Neural progenitor cell (in vitro differentiated cells): Measurements from ENCODE around the gene B3GNT2. TPM values are rescaled to one million over a fixed set of nuclear protein-coding genes. Genes with fewer than 3 reads are reported as not detected.

ENCODE experiments used
- DNase-seq: peaks from one replicate; pipeline ENCODE4 v3.0.0-alpha.2; 2016; ENCODE audit warnings: low spot score
- H2AFZ ChIP-seq: fragments of 200-600 bp; sonication (generic); replicated peaks from 2 replicates; pipeline ENCODE4 v1.6.1; 2016; ENCODE audit warnings: antibody characterized with exemption
- H3F3A ChIP-seq: fragments of 200-600 bp; sonication (generic); 2 replicates; pipeline ENCODE4 v1.6.1; 2016; ENCODE audit warnings: antibody characterized with exemption, low read depth
- H3K27ac ChIP-seq: fragments of 200-600 bp; sonication (generic); 2 replicates; pipeline ENCODE4 v1.5.1; 2016; ENCODE audit warnings: mild to moderate bottlenecking
- H3K27me3 ChIP-seq: fragments of 200-600 bp; sonication (generic); 2 replicates; pipeline ENCODE4 v1.6.1; 2016; ENCODE audit warnings: mild to moderate bottlenecking, moderate library complexity
- H3K36me3 ChIP-seq: fragments of 200-600 bp; sonication (generic); 2 replicates; pipeline ENCODE4 v1.5.1; 2016
- H3K4me1 ChIP-seq: fragments of 200-600 bp; sonication (generic); 2 replicates; pipeline ENCODE4 v1.6.1; 2016; ENCODE audit warnings: mixed run types
- H3K4me2 ChIP-seq: fragments of 200-600 bp; sonication (generic); 2 replicates; pipeline ENCODE4 v1.6.1; 2016
- H3K4me3 ChIP-seq: fragments of 200-600 bp; sonication (generic); 2 replicates; pipeline ENCODE4 v1.5.1; 2016
- H3K79me2 ChIP-seq: fragments of 200-600 bp; sonication (generic); 2 replicates; pipeline ENCODE4 v1.6.1; 2016; ENCODE audit warnings: low read depth
- H3K9ac ChIP-seq: fragments of 200-600 bp; sonication (generic); 2 replicates; pipeline ENCODE4 v1.6.1; 2016
- H3K9me3 ChIP-seq: fragments of 200-600 bp; sonication (generic); 2 replicates; pipeline ENCODE4 v1.5.1; 2016; ENCODE audit warnings: low read depth
- H4K20me1 ChIP-seq: fragments of 200-600 bp; sonication (generic); 2 replicates; pipeline ENCODE4 v1.6.1; 2016; ENCODE audit warnings: low read depth
- H3K27ac Mint-ChIP-seq: 3 replicates; pipeline ENCODE4 v1.8.0; 2021; ENCODE audit warnings: mixed read lengths
- H3K27me3 Mint-ChIP-seq: 2 replicates; pipeline ENCODE4 v1.8.0; 2022; ENCODE audit warnings: low read depth, mild to moderate bottlenecking, inconsistent platforms, moderate library complexity, mixed read lengths; ENCODE audit not compliant: insufficient read depth
- H3K36me3 Mint-ChIP-seq: 3 replicates; pipeline ENCODE4 v1.8.0; 2021; ENCODE audit warnings: mixed read lengths
- H3K4me1 Mint-ChIP-seq: 3 replicates; pipeline ENCODE4 v1.8.0; 2021; ENCODE audit warnings: mixed read lengths
- H3K4me3 Mint-ChIP-seq: 3 replicates; pipeline ENCODE4 v1.8.0; 2021; ENCODE audit warnings: mild to moderate bottlenecking, moderate library complexity, mixed read lengths
- H3K9me3 Mint-ChIP-seq: 3 replicates; pipeline ENCODE4 v1.8.0; 2020; ENCODE audit warnings: mixed read lengths
- EZH2 ChIP-seq: fragments of 200-600 bp; sonication (generic); IDR thresholded peaks from 2 replicates; pipeline ENCODE4 v1.6.1; 2017; ENCODE audit warnings: antibody characterized with exemption, mild to moderate bottlenecking, moderate library complexity
- EZH2phosphoT487 ChIP-seq: fragments of 200-600 bp; sonication (generic); IDR thresholded peaks from 2 replicates; pipeline ENCODE4 v1.6.1; 2017; ENCODE audit warnings: antibody characterized with exemption
- total RNA-seq: library from RNA; depleted of rRNA; stranded (reverse); fragments of >200 nt; gene quantifications from 2 replicates; pipeline ENCODE4 v1.2.3, GENCODE V29; 2015; ENCODE audit warnings: low replicate concordance
- TF ChIP-seq, protein P1 (sequence below): fragments of 200-600 bp; sonication (generic); IDR thresholded peaks from 2 replicates; pipeline ENCODE4 v1.5.1; 2017; ENCODE audit warnings: antibody characterized with exemption, mild to moderate bottlenecking

B3GNT2 gene
- total RNA-seq, 1 donor from 2014 or later = 73.2 TPM

DNA sequence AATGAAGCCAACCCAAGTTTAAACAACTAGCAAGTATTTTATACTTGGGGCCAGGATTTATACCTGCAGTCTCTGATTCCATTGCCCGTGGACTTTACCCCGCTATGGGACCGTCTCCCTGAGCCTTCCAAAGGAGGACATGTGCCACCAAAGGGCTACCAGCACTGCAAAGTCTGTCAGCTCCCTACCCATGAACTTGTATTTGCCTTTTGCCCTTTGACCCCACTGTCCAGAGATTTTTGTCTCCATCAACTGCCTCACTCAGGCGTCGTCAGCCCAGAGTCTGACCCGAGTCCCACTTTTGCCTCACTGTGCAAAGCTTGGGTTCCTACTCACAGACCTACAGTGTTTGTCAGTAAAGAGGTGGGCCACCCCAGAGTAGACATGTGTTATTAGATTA, 40.6 kb downstream of the B3GNT2 start:
- Mint-ChIP-seq H3K27ac (no peak overlapping the region), H3K9me3 (no peaks in the 10 kb centered on the region), H3K4me3 (no peak overlapping the region), H3K36me3 (no peaks in the 10 kb centered on the region), H3K27me3 (peaks cover 2% of the 10 kb centered on the region), H3K4me1 (no peaks in the 10 kb centered on the region)
- H3F3A ChIP-seq = no peaks in the 10 kb centered on the region
- no peaks in the 10 kb centered on the region for H4K20me1 ChIP-seq
- H3K9ac ChIP-seq = no peak overlapping the region
- H3K4me3 ChIP-seq = no peak overlapping the region
- H3K4me1 ChIP-seq = no peaks in the 10 kb centered on the region
- no peaks in the 10 kb centered on the region for H3K79me2 ChIP-seq
- TF ChIP-seq EZH2phosphoT487 (no peak), EZH2 (no peak)
- TF ChIP-seq, protein P1, sequence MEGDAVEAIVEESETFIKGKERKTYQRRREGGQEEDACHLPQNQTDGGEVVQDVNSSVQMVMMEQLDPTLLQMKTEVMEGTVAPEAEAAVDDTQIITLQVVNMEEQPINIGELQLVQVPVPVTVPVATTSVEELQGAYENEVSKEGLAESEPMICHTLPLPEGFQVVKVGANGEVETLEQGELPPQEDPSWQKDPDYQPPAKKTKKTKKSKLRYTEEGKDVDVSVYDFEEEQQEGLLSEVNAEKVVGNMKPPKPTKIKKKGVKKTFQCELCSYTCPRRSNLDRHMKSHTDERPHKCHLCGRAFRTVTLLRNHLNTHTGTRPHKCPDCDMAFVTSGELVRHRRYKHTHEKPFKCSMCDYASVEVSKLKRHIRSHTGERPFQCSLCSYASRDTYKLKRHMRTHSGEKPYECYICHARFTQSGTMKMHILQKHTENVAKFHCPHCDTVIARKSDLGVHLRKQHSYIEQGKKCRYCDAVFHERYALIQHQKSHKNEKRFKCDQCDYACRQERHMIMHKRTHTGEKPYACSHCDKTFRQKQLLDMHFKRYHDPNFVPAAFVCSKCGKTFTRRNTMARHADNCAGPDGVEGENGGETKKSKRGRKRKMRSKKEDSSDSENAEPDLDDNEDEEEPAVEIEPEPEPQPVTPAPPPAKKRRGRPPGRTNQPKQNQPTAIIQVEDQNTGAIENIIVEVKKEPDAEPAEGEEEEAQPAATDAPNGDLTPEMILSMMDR = no peak
- no peak overlapping the region for H2AFZ ChIP-seq
- no peaks in the 10 kb centered on the region for H3K9me3 ChIP-seq
- DNase-seq = no peak
- H3K27ac ChIP-seq = no peak overlapping the region
- H3K27me3 ChIP-seq = no peaks in the 10 kb centered on the region
- no peaks in the 10 kb centered on the region for H3K36me3 ChIP-seq
- no peak overlapping the region for H3K4me2 ChIP-seq

DNA sequence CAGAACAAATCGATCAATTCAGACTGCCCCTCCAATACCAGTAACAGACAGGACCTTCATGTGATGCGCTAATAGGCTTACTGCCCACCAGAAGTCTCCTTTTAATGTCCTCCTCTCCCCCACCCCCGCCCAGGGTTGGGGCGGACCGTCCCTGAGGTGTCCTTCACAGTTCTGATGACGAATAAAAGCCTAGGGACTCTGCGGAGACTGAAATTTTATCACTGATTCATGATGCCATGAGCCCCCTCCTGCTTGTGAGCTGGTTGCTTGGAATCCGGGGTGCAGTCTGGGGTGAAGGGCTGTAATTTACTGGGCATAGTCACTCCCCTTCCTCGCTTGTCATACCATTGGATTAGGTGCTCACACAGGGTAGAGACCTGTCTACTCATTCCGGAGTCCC, 42.3 kb downstream of the B3GNT2 start:
- Histone ChIP-seq H3K27me3 (no peaks in the 10 kb centered on the region), H3K27ac (no peak overlapping the region), H2AFZ (no peak overlapping the region), H4K20me1 (no peaks in the 10 kb centered on the region), H3K36me3 (no peaks in the 10 kb centered on the region), H3K4me2 (no peak overlapping the region), H3F3A (no peaks in the 10 kb centered on the region), H3K79me2 (no peaks in the 10 kb centered on the region), H3K4me3 (no peak overlapping the region), H3K9ac (no peak overlapping the region), H3K9me3 (no peaks in the 10 kb centered on the region), H3K4me1 (no peaks in the 10 kb centered on the region)
- Mint-ChIP-seq H3K4me3 (no peak overlapping the region), H3K27me3 (peaks cover 2% of the 10 kb centered on the region), H3K36me3 (no peaks in the 10 kb centered on the region), H3K9me3 (no peaks in the 10 kb centered on the region), H3K27ac (no peak overlapping the region), H3K4me1 (no peaks in the 10 kb centered on the region)
- no peak for DNase-seq
- TF ChIP-seq, protein P1 = no peak
- no peak for TF ChIP-seq EZH2
- no peak for TF ChIP-seq EZH2phosphoT487

DNA sequence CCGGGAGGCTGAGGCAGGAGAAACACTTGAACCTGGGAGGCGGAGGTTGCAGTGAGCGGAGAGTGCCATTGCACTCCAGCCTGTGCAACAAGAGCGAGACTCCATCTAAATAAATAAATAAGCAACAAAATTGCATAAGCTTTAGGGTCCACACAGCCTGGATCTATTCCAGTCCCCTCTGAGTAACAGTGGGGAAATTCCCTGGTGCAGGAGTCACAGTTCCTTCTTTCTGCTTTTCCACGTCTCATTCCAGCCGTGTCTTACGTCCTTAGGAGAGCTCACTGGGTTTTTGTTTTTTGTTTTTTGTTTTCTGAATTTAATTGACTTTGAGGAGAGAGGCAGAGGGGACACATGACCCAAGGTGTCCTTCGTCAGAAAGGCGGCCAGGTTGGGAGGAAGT, 44.6 kb downstream of the B3GNT2 start:
- Mint-ChIP-seq H3K36me3 (no peaks in the 10 kb centered on the region), H3K4me3 (no peak overlapping the region), H3K9me3 (no peaks in the 10 kb centered on the region), H3K27ac (no peak overlapping the region), H3K27me3 (peaks cover 2% of the 10 kb centered on the region), H3K4me1 (no peaks in the 10 kb centered on the region)
- no peak overlapping the region for H3K27ac ChIP-seq
- H3K9me3 ChIP-seq = no peaks in the 10 kb centered on the region
- no peaks in the 10 kb centered on the region for H3F3A ChIP-seq
- no peak for DNase-seq
- no peak overlapping the region for H2AFZ ChIP-seq
- H3K4me3 ChIP-seq = no peak overlapping the region
- H3K27me3 ChIP-seq = no peaks in the 10 kb centered on the region
- H4K20me1 ChIP-seq = no peaks in the 10 kb centered on the region
- no peaks in the 10 kb centered on the region for H3K79me2 ChIP-seq
- TF ChIP-seq EZH2phosphoT487 (no peak), EZH2 (no peak)
- TF ChIP-seq, protein P1 = no peak
- H3K9ac ChIP-seq = no peak overlapping the region
- H3K4me2 ChIP-seq = no peak overlapping the region
- no peaks in the 10 kb centered on the region for H3K4me1 ChIP-seq
- H3K36me3 ChIP-seq = no peaks in the 10 kb centered on the region

DNA sequence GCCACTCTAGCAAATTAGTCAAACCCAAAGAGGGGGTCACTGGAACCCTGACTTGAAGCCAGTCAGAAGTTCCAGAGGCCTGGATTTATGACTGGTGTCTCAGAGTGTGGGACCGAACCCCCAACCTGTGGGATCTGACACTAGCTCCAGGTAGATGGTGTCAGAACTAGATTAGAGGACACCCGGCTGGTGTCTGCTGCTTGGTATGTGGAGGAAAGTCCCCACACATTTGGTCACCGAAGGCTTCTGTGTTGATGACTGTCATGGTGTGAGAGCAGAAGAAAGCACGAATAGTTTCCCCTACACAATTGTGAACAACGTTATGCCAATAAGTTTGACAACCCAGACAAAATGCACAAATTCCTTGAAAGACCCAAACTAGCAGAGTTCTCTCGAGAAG, 48.1 kb downstream of the B3GNT2 start:
- H2AFZ ChIP-seq = no peak overlapping the region
- H3K36me3 Mint-ChIP-seq = no peaks in the 10 kb centered on the region
- H3K27me3 ChIP-seq = no peaks in the 10 kb centered on the region
- no peaks in the 10 kb centered on the region for H3K27me3 Mint-ChIP-seq
- H3K9me3 Mint-ChIP-seq = no peaks in the 10 kb centered on the region
- no peak overlapping the region for H3K27ac ChIP-seq
- no peaks in the 10 kb centered on the region for H3K9me3 ChIP-seq
- TF ChIP-seq, protein P1 = no peak
- TF ChIP-seq EZH2phosphoT487 (no peak), EZH2 (no peak)
- no peaks in the 10 kb centered on the region for H3K79me2 ChIP-seq
- no peaks in the 10 kb centered on the region for H4K20me1 ChIP-seq
- H3K4me2 ChIP-seq = no peak overlapping the region
- no peak overlapping the region for H3K27ac Mint-ChIP-seq
- DNase-seq = no peak
- H3F3A ChIP-seq = no peaks in the 10 kb centered on the region
- no peaks in the 10 kb centered on the region for H3K36me3 ChIP-seq
- no peak overlapping the region for H3K4me3 ChIP-seq
- H3K4me3 Mint-ChIP-seq = no peak overlapping the region
- H3K4me1 ChIP-seq = no peaks in the 10 kb centered on the region
- no peak overlapping the region for H3K9ac ChIP-seq
- H3K4me1 Mint-ChIP-seq = no peaks in the 10 kb centered on the region
